Ramos (cell line): Measurements from ENCODE around the gene KLK6.

Experiments
- in situ Hi-C: fragments of 300-500 bp; cut with MboI; formaldehyde crosslinking; loops from one replicate; pipeline ENCODE4 v1.14.3; 2022; ENCODE audit warnings: low sequenced_read_pairs; ENCODE audit not compliant: unreplicated experiment

The KLK6 gene

GRCh38 chr19:50969413-50969760 lies at the start of gene KLK6:
Gene KLK6, minus strand, starts transcription at chr19:50969591. Its CDS starts 1,487 bp downstream, at chr19:50968104.
- in situ Hi-C loops = no loop called here

GRCh38 chr19:51018745-51019543 lies 49.6 kb upstream of the KLK6 start:
- in situ Hi-C loops = no loop called here

- in situ Hi-C loops = no loop called here
Observed at GRCh38 chr19:51016798-51017683, 47.6 kb upstream of the KLK6 start.

GRCh38 chr19:51015691-51016267 lies 46.4 kb upstream of the KLK6 start:
- in situ Hi-C loops = no loop called here

GRCh38 chr19:51014242-51014641 lies 44.9 kb upstream of the KLK6 start:
- in situ Hi-C loops = no loop called here

- in situ Hi-C loops = no loop called here
Observed at GRCh38 chr19:51012661-51013190, 43.3 kb upstream of the KLK6 start.

GRCh38 chr19:51010066-51010795 lies 40.8 kb upstream of the KLK6 start:
- in situ Hi-C loops = no loop called here

- in situ Hi-C loops = no loop called here
Observed at GRCh38 chr19:51009061-51009891, 39.9 kb upstream of the KLK6 start.

GRCh38 chr19:51007488-51007887 lies 38.1 kb upstream of the KLK6 start:
- in situ Hi-C loops = no loop called here

GRCh38 chr19:51006406-51006805 lies 37.0 kb upstream of the KLK6 start:
- in situ Hi-C loops = no loop called here

- in situ Hi-C loops = no loop called here
Observed at GRCh38 chr19:51005248-51005647, 35.9 kb upstream of the KLK6 start.

- in situ Hi-C loops = no loop called here
Observed at GRCh38 chr19:51003316-51003715, 33.9 kb upstream of the KLK6 start.

GRCh38 chr19:51002542-51003311 lies 33.3 kb upstream of the KLK6 start:
- in situ Hi-C loops = no loop called here

GRCh38 chr19:51002089-51002532 lies 32.7 kb upstream of the KLK6 start:
- in situ Hi-C loops = no loop called here

- in situ Hi-C loops = no loop called here
Observed at GRCh38 chr19:51001515-51001914, 32.1 kb upstream of the KLK6 start, which contains the start of gene KLK8. Gene KLK8, minus strand, starts transcription at chr19:51001604. Its CDS starts 437 bp downstream, at chr19:51001167.

GRCh38 chr19:51000981-51001380 lies 31.6 kb upstream of the KLK6 start:
- in situ Hi-C loops = no loop called here

GRCh38 chr19:51000426-51000825 lies 31.0 kb upstream of the KLK6 start:
- in situ Hi-C loops = no loop called here

- in situ Hi-C loops = no loop called here
Observed at GRCh38 chr19:50998686-50999085, 29.3 kb upstream of the KLK6 start.
